Transverse colon (tissue), 4 donors: ENCODE data around the gene SARS1. TPM values are rescaled to one million over a fixed set of nuclear protein-coding genes. Genes with fewer than 3 reads are reported as not detected.

Source experiments
- DNase-seq: peaks from one replicate; pipeline ENCODE4 v3.0.0-alpha.2; 2019
- H3K27ac ChIP-seq, 4 donors: fragments of 200-600 bp; sonication (generic); 2 replicates each; pipeline ENCODE4 v1.5.1; 2016 to 2018; ENCODE audit warnings: inconsistent platforms in 4 of 4
- H3K27me3 ChIP-seq: fragments of 200-600 bp; sonication (generic); 2 replicates; pipeline ENCODE4 v1.5.1; 2017; ENCODE audit warnings: inconsistent platforms
- H3K36me3 ChIP-seq, 4 donors: fragments of 200-600 bp; sonication (generic); 2 replicates each; pipeline ENCODE4 v1.5.1; 2017 to 2019; ENCODE audit warnings: inconsistent platforms in 4 of 4
- H3K4me1 ChIP-seq, 4 donors: fragments of 200-600 bp; sonication (generic); 2 replicates each; pipeline ENCODE4 v1.5.1; 2017 to 2020; ENCODE audit warnings: inconsistent platforms in 4 of 4
- H3K4me3 ChIP-seq, 4 donors: fragments of 200-600 bp; sonication (generic); 1 replicate in 1 of 4; 2 replicates in 3 of 4; pipeline versions ENCODE4 v1.5.1 to v1.6.1; 2017 to 2019; ENCODE audit warnings: inconsistent platforms in 4 of 4
- H3K9me3 ChIP-seq, 2 donors: fragments of 200-600 bp; sonication (generic); 2 replicates each; pipeline ENCODE4 v1.5.1; 2017 to 2019; ENCODE audit warnings: inconsistent platforms in 2 of 2
- CTCF ChIP-seq, 5 experiments: fragments of 200-600 bp in 3 of 5; fragments of 450-650 bp in 2 of 5; sonication (generic) in 3 of 5; IDR thresholded peaks; 1 replicate in 2 of 5; 2 replicates in 3 of 5; pipeline ENCODE4 v1.5.1; 2016 to 2017; ENCODE audit warnings: antibody characterized with exemption in 5 of 5, inconsistent platforms in 3 of 5, mild to moderate bottlenecking in 2 of 5, moderate library complexity in 1 of 5
- EP300 ChIP-seq: sonication (generic); formaldehyde crosslinking; IDR thresholded peaks from one replicate; pipeline ENCODE4 v1.6.1; 2017; ENCODE audit warnings: antibody characterized with exemption, low read depth
- POLR2A ChIP-seq: fragments of 450-650 bp; IDR thresholded peaks from one replicate; pipeline ENCODE4 v1.6.1; 2016; ENCODE audit warnings: antibody characterized with exemption, mild to moderate bottlenecking, moderate library complexity
- POLR2AphosphoS5 ChIP-seq, 3 donors: sonication (generic); formaldehyde crosslinking; IDR thresholded peaks; one replicate each; pipeline ENCODE4 v1.6.1; 2016; ENCODE audit warnings: antibody characterized with exemption in 3 of 3
- WGBS, 2 donors: methylation state at CpG; one replicate each; pipeline ENCODE4 v1.1.5; 2018; ENCODE audit warnings: low coverage in 1 of 2; 5-methylcytosine and 5-hydroxymethylcytosine counted together
- in situ Hi-C, 4 donors: fragments of 200-750 bp; cut with MboI; loops; one replicate each; pipeline versions ENCODE4 v1.15.0 to v1.15.1; 2017; ENCODE audit warnings: low sequenced_read_pairs in 3 of 4, low pct_ligation_motif_present in 1 of 4, low pct_unique_long_range_greater_than_20kb in 1 of 4
- intact Hi-C: fragments of 100-400 bp; cut with DNase I; formaldehyde crosslinking; loops from one replicate; pipeline ENCODE4 v1.15.1; 2023; ENCODE audit warnings: low total_unique reads
- total RNA-seq, 4 donors: library from RNA; depleted of rRNA; stranded (reverse); fragments of >200 nt; gene quantifications; one replicate each; pipeline ENCODE4 v1.1.0, GENCODE V29; 2016

SARS1 gene
- total RNA-seq, 4 donors from 2014 or later, result 79.4 to 150 (median 125) TPM

- TF ChIP-seq EP300, result no peak
- no peak for TF ChIP-seq POLR2AphosphoS5 (IDR thresholded peaks at IDR 0.05)
- TF ChIP-seq CTCF (IDR thresholded peaks at IDR 0.05), result no peak
- TF ChIP-seq POLR2A, result no peak
- intact Hi-C loops (no loop called here), in situ Hi-C loops (no loop called here)
- DNase-seq, result no peak
- peaks cover 3 to 71% (median 38%) of the 10 kb centered on the region in 4 donors for H3K36me3 ChIP-seq
- H3K27me3 ChIP-seq, result no peaks in the 10 kb centered on the region
- H3K4me3 ChIP-seq, result no peak overlapping the region
- H3K27ac ChIP-seq, result no peak overlapping the region
- WGBS, 2 donors, result 85 to 95% methylated on average over 4 to 7 of the region's 7 CpGs
- H3K9me3 ChIP-seq, result no peaks in the 10 kb centered on the region
- no peaks in the 10 kb centered on the region for H3K4me1 ChIP-seq
Measured at GRCh38 chr1:109235137-109235536, 21.4 kb downstream of the SARS1 start.

GRCh38 chr1:109237512-109237911, 23.8 kb downstream of the SARS1 start:
- TF ChIP-seq POLR2AphosphoS5 (IDR thresholded peaks at IDR 0.05) (no peak), POLR2A (no peak)
- no peak overlapping the region for H3K27ac ChIP-seq
- peaks cover 0 to 50% (median 27%) of the 10 kb centered on the region in 4 donors for H3K36me3 ChIP-seq
- H3K27me3 ChIP-seq, result peaks cover 8% of the 10 kb centered on the region
- H3K4me3 ChIP-seq, result no peak overlapping the region
- intact Hi-C loops (no loop called here), in situ Hi-C loops (no loop called here)
- no peak for DNase-seq
- H3K9me3 ChIP-seq, result no peaks in the 10 kb centered on the region
- WGBS, 2 donors, result 90 to 92% methylated on average over 2 to 3 of the region's 3 CpGs
- peaks cover 11 to 14% (median 13%) of the 10 kb centered on the region in 4 donors for H3K4me1 ChIP-seq

GRCh38 chr1:109238382-109238781, 24.7 kb downstream of the SARS1 start:
- 92% methylated on average over 2 of the region's 2 CpGs; no CpG with 5 or more reads in 1 of the 2 donors for WGBS, 2 donors
- no peak for DNase-seq
- Histone ChIP-seq H3K27me3 (peaks cover 9% of the 10 kb centered on the region), H3K36me3 (peaks cover 0 to 47% (median 25%) of the 10 kb centered on the region in 4 donors), H3K4me1 (peaks cover 11 to 14% (median 13%) of the 10 kb centered on the region in 4 donors), H3K4me3 (no peak overlapping the region), H3K9me3 (no peaks in the 10 kb centered on the region), H3K27ac (no peak overlapping the region)
- in situ Hi-C loops (no loop called here), intact Hi-C loops (no loop called here)
- no peak for TF ChIP-seq CTCF (IDR thresholded peaks at IDR 0.05)
- no peak for TF ChIP-seq POLR2A
- TF ChIP-seq POLR2AphosphoS5 (IDR thresholded peaks at IDR 0.05), result no peak
- TF ChIP-seq EP300, result no peak

- Histone ChIP-seq H3K9me3 (no peaks in the 10 kb centered on the region), H3K4me3 (no peak overlapping the region), H3K27ac (no peak overlapping the region), H3K4me1 (peaks cover 11 to 14% (median 13%) of the 10 kb centered on the region in 4 donors), H3K36me3 (peaks cover 0 to 44% (median 24%) of the 10 kb centered on the region in 4 donors), H3K27me3 (peaks cover 9% of the 10 kb centered on the region)
- TF ChIP-seq EP300 (no peak), POLR2AphosphoS5 (IDR thresholded peaks at IDR 0.05) (no peak), CTCF (IDR thresholded peaks at IDR 0.05) (no peak), POLR2A (no peak)
- in situ Hi-C loops, result no loop called here
- intact Hi-C loops, result no loop called here
- no peak for DNase-seq
- 64% methylated on average over 5 of the region's 5 CpGs; no CpG with 5 or more reads in 1 of the 2 donors for WGBS, 2 donors
Measured at GRCh38 chr1:109239047-109239408, 25.3 kb downstream of the SARS1 start.
